Colonic mucosa (tissue), 4 donors: Measurements from ENCODE around the gene ANKZF1. TPM values are rescaled to one million over a fixed set of nuclear protein-coding genes. Genes with fewer than 3 reads are reported as not detected.

Experiments
- DNase-seq: peaks from one replicate; pipeline ENCODE4 v3.0.0-alpha.2; 2020
- H3K27ac ChIP-seq: fragments of 200-600 bp; one replicate; pipeline ENCODE4 v1.8.0; 2021
- H3K27me3 ChIP-seq: fragments of 200-600 bp; one replicate; pipeline ENCODE4 v1.8.0; 2021
- H3K36me3 ChIP-seq: fragments of 200-600 bp; one replicate; pipeline ENCODE4 v1.8.0; 2021
- H3K4me1 ChIP-seq: fragments of 200-600 bp; one replicate; pipeline ENCODE4 v1.8.0; 2021; ENCODE audit warnings: mild to moderate bottlenecking
- H3K4me3 ChIP-seq: fragments of 200-600 bp; one replicate; pipeline ENCODE4 v1.8.0; 2021
- H3K9ac ChIP-seq, 2 donors: one replicate each; pipeline ENCODE4 v1.7.0; 2013; ENCODE audit warnings: control low read depth in 2 of 2, low read depth in 2 of 2, low read length in 2 of 2
- H3K9me3 ChIP-seq: fragments of 200-600 bp; one replicate; pipeline ENCODE4 v1.8.0; 2021
- CTCF ChIP-seq: fragments of 200-600 bp; IDR thresholded peaks from one replicate; pipeline ENCODE4 v1.8.0; 2022; ENCODE audit warnings: antibody characterized with exemption, mild to moderate bottlenecking
- intact Hi-C: fragments of 100-400 bp; cut with DNase I; formaldehyde crosslinking; loops from one replicate; pipeline ENCODE4 v1.14.1; 2022
- total RNA-seq, 2 donors: library from RNA; stranded (reverse); fragmentation: NEBNext Ultra II Directional in 1 of 2; extraction: Animal tissue kit (Norgen Biotek cat#: 25700) in 1 of 2; gene quantifications; one replicate each; pipeline ENCODE4 v1.2.1, GENCODE V29; 2021
- donor health status: healthy.
- donor health status: DM: no; HTN: no; CAD: no.
- donor health status: DM: no; HTN: no; CAD: no.

The ANKZF1 gene
- total RNA-seq, 2 donors from 2014 or later, result 56.7 to 67.1 TPM

GRCh38 chr2:219250049-219250781, 20.6 kb downstream of the ANKZF1 start:
- DNase-seq, result peak; percentile 24
- intact Hi-C loops, result no loop called here
- H3K4me3 ChIP-seq, result no peak overlapping the region
- H3K4me1 ChIP-seq, result peaks cover 42% of the 10 kb centered on the region
- no peaks in the 10 kb centered on the region for H3K27me3 ChIP-seq
- TF ChIP-seq CTCF, result no peak
- peak overlapping the region; percentile 96 for H3K27ac ChIP-seq
- H3K9me3 ChIP-seq, result no peaks in the 10 kb centered on the region
- H3K36me3 ChIP-seq, result no peaks in the 10 kb centered on the region
- H3K9ac ChIP-seq, result peak overlapping the region; percentile 60 to 99

DNA sequence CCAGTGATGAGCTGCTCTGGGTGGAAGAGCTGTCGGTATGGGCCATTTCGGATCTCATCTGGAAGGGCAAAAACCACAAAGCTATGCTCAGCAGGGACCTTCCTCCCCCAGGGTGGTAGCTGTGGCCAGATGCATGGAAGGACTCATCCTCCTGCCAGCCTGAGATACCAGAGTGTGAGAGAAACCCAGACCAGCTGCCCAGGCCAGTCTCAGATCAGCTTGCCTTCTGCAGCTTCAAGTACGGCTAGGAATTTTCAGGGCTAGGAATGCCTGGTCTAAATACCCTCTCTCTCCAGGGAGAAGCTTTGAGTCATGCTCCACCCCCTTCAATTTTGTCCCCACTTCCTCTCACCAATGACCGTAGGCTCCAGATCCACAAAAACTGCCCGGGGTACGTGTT, 22.1 kb downstream of the ANKZF1 start:
- peak overlapping the region; percentile 89 for H3K4me3 ChIP-seq
- H3K4me1 ChIP-seq, result peaks cover 35% of the 10 kb centered on the region
- no peaks in the 10 kb centered on the region for H3K9me3 ChIP-seq
- no peaks in the 10 kb centered on the region for H3K27me3 ChIP-seq
- intact Hi-C loops, result no loop called here
- no peaks in the 10 kb centered on the region for H3K36me3 ChIP-seq
- DNase-seq, result no peak
- H3K27ac ChIP-seq, result peak overlapping the region; percentile 81
- peak overlapping the region in 1 of 2 donors; percentile 94 for H3K9ac ChIP-seq
- TF ChIP-seq CTCF, result no peak

GRCh38 chr2:219252084-219252483, 22.5 kb downstream of the ANKZF1 start:
- no peaks in the 10 kb centered on the region for H3K9me3 ChIP-seq
- H3K27ac ChIP-seq, result peak overlapping the region; percentile 81
- H3K27me3 ChIP-seq, result no peaks in the 10 kb centered on the region
- intact Hi-C loops, result no loop called here
- peaks cover 32% of the 10 kb centered on the region for H3K4me1 ChIP-seq
- H3K4me3 ChIP-seq, result peak overlapping the region; percentile 89
- peak; percentile 43 for DNase-seq
- TF ChIP-seq CTCF, result no peak
- H3K9ac ChIP-seq, result peak overlapping the region in 1 of 2 donors; percentile 94
- no peaks in the 10 kb centered on the region for H3K36me3 ChIP-seq

DNA sequence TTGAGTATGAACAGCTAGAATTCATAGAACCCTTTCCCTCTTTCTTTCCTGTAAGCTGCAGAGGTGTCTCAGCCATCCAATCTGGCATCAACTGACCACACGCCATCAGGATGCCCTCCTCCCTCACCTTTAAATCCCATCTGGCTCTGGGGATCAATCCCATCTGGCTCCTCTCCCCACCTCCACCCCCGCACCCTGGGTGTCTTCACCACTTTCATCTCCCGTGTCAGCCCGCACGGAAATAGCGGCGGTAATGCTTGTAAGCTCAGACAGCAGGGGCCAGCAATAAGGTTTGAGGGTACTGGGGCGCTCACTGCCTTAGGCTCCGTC, 22.9 kb downstream of the ANKZF1 start:
- intact Hi-C loops, result no loop called here
- H3K4me1 ChIP-seq, result peaks cover 28% of the 10 kb centered on the region
- H3K4me3 ChIP-seq, result peak overlapping the region; percentile 89
- peak overlapping the region in 1 of 2 donors; percentile 94 for H3K9ac ChIP-seq
- DNase-seq, result peak; percentile 47
- H3K27me3 ChIP-seq, result no peaks in the 10 kb centered on the region
- no peaks in the 10 kb centered on the region for H3K36me3 ChIP-seq
- TF ChIP-seq CTCF, result no peak
- H3K9me3 ChIP-seq, result no peaks in the 10 kb centered on the region
- peak overlapping the region; percentile 81 for H3K27ac ChIP-seq

- DNase-seq, result peak; percentile 63
- Histone ChIP-seq H3K4me1 (peaks cover 26% of the 10 kb centered on the region), H3K27ac (peak within 1 kb of the TSS; percentile 81), H3K4me3 (peak within 1 kb of the TSS; percentile 89), H3K9ac (peak within 1 kb of the TSS; percentile 83 to 94), H3K9me3 (no peaks in the 10 kb centered on the region), H3K27me3 (no peaks in the 10 kb centered on the region), H3K36me3 (no peaks in the 10 kb centered on the region)
- intact Hi-C loops, result no loop called here
- TF ChIP-seq CTCF, result no peak
These were observed 23.5 kb downstream of the ANKZF1 start, which contains the start of gene TUBA4B for GRCh38 chr2:219252900-219253752. TUBA4B (plus strand) TSS chr2:219253243; CDS start chr2:219253408, 165 bp downstream.
